Measurements from ENCODE around the gene DDX42. TPM values are rescaled to one million over a fixed set of nuclear protein-coding genes. Genes with fewer than 3 reads are reported as not detected.

The DDX42 gene
- total RNA-seq, 1 donor from 2014 or later = 197 TPM

GRCh38 chr17:63805591-63805990, 31.6 kb downstream of the DDX42 start:
- Mint-ChIP-seq H3K4me3 (no peak overlapping the region), H3K4me1 (no peaks in the 10 kb centered on the region), H3K36me3 (peaks cover 43% of the 10 kb centered on the region), H3K9me3 (no peaks in the 10 kb centered on the region), H3K27me3 (ENCODE audit: low read depth) (no peaks in the 10 kb centered on the region), H3K27ac (no peak overlapping the region)
- DNase-seq (ENCODE audit: low spot score in 2 of 2, unreplicated experiment in 2 of 2) = no peak
- TF ChIP-seq CTCF (IDR thresholded peaks at IDR 0.05; ENCODE audit: unreplicated experiment) = no peak

- Mint-ChIP-seq H3K4me1 (no peaks in the 10 kb centered on the region), H3K27me3 (ENCODE audit: low read depth) (no peaks in the 10 kb centered on the region), H3K4me3 (no peak overlapping the region), H3K27ac (no peak overlapping the region), H3K9me3 (no peaks in the 10 kb centered on the region), H3K36me3 (peaks cover 60% of the 10 kb centered on the region)
- TF ChIP-seq CTCF (IDR thresholded peaks at IDR 0.05; ENCODE audit: unreplicated experiment) = no peak
- no peak for DNase-seq (ENCODE audit: low spot score in 2 of 2, unreplicated experiment in 2 of 2)
These were observed 36.0 kb downstream of the DDX42 start for GRCh38 chr17:63809970-63810369.

DNA sequence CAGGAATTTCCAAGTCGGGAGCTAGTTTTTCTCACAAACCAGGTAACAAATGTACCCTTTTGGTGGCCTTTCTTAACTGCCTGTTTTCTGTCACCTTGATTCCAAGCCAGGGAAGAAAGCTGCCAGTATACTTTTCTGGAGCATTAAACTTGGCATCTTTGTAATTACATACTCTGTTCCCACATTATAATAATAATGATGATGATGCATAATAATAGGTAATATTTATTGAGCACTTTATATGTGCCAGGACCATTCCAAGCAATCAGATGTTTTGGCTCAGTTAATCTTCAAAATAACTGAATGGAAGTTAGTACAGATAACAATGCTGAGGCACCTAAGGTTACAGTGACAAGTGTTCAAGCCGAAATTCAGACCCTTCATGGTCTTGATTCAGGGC, 42.2 kb downstream of the DDX42 start:
- Mint-ChIP-seq H3K27ac (no peak overlapping the region), H3K4me3 (no peak overlapping the region), H3K36me3 (peaks cover 52% of the 10 kb centered on the region), H3K27me3 (ENCODE audit: low read depth) (no peaks in the 10 kb centered on the region), H3K9me3 (no peaks in the 10 kb centered on the region), H3K4me1 (no peaks in the 10 kb centered on the region)
- DNase-seq (ENCODE audit: low spot score in 2 of 2, unreplicated experiment in 2 of 2) = no peak
- no peak for TF ChIP-seq CTCF (IDR thresholded peaks at IDR 0.05; ENCODE audit: unreplicated experiment)

- Mint-ChIP-seq H3K4me1 (no peaks in the 10 kb centered on the region), H3K4me3 (no peak overlapping the region), H3K9me3 (no peaks in the 10 kb centered on the region), H3K36me3 (peaks cover 53% of the 10 kb centered on the region), H3K27me3 (ENCODE audit: low read depth) (no peaks in the 10 kb centered on the region), H3K27ac (no peak overlapping the region)
- TF ChIP-seq CTCF (IDR thresholded peaks at IDR 0.05; ENCODE audit: unreplicated experiment) = no peak
- DNase-seq (ENCODE audit: low spot score in 2 of 2, unreplicated experiment in 2 of 2) = no peak
These were observed 42.7 kb downstream of the DDX42 start for GRCh38 chr17:63816669-63817068.

- peaks cover 49% of the 10 kb centered on the region for H3K36me3 Mint-ChIP-seq
- no peak overlapping the region for H3K27ac Mint-ChIP-seq
- no peaks in the 10 kb centered on the region for H3K9me3 Mint-ChIP-seq
- TF ChIP-seq CTCF (IDR thresholded peaks at IDR 0.05; ENCODE audit: unreplicated experiment) = no peak
- no peak for DNase-seq (ENCODE audit: low spot score in 2 of 2, unreplicated experiment in 2 of 2)
- H3K27me3 Mint-ChIP-seq (ENCODE audit: low read depth) = no peaks in the 10 kb centered on the region
- H3K4me3 Mint-ChIP-seq = no peak overlapping the region
- H3K4me1 Mint-ChIP-seq = no peaks in the 10 kb centered on the region
These were observed 43.9 kb downstream of the DDX42 start for GRCh38 chr17:63817736-63818385.

DNA sequence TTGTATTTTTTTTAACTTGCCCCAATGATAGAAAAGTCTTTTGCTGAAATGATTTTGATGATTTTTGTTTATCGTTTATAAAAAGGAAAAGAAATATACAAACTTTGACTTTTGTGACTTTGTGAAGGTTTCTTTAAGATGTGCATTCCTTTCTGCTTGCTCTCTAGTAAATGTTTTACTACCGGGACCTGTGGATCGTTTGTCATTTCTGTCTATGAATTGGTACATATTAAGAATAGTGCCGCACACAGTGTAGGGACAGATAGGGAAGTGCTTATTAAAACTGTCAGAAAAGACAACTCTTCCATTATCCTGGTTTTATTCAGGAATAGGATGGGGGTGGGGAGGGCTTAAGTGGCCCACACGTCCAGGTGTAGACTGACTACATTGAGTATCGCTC, 45.2 kb downstream of the DDX42 start:
- H3K27me3 Mint-ChIP-seq (ENCODE audit: low read depth) = no peaks in the 10 kb centered on the region
- H3K36me3 Mint-ChIP-seq = peaks cover 49% of the 10 kb centered on the region
- no peaks in the 10 kb centered on the region for H3K9me3 Mint-ChIP-seq
- no peak overlapping the region for H3K27ac Mint-ChIP-seq
- H3K4me1 Mint-ChIP-seq = no peaks in the 10 kb centered on the region
- no peak overlapping the region for H3K4me3 Mint-ChIP-seq
- TF ChIP-seq CTCF (IDR thresholded peaks at IDR 0.05; ENCODE audit: unreplicated experiment) = no peak
- DNase-seq (ENCODE audit: low spot score in 2 of 2, unreplicated experiment in 2 of 2) = no peak

Data from mesothelial cell of epicardium (in vitro differentiated cells).